ENCODE results near the gene MALRD1. TPM values are rescaled to one million over a fixed set of nuclear protein-coding genes. Genes with fewer than 3 reads are reported as not detected.

The MALRD1 gene
- total and polyA plus RNA-seq, 10 donors: 0.06 to 1.6 (median 0.43) TPM

GRCh38 chr10:19316204-19316870, 267.7 kb downstream of the MALRD1 start:
- H3K27ac ChIP-seq: no peak overlapping the region
- no peaks in the 10 kb centered on the region for H3K27me3 ChIP-seq (replicated peaks in 1 of 7)
- H3K4me1 ChIP-seq: no peaks in the 10 kb centered on the region
- DNase-seq: no peak
- 89 to 97% (median 93%) methylated on average over 3 of the region's 3 CpGs for WGBS, 5 donors
- no peaks in the 10 kb centered on the region for H3K36me3 ChIP-seq
- TF ChIP-seq POLR2AphosphoS5 (IDR thresholded peaks at IDR 0.05): no peak
- TF ChIP-seq, protein P1, sequence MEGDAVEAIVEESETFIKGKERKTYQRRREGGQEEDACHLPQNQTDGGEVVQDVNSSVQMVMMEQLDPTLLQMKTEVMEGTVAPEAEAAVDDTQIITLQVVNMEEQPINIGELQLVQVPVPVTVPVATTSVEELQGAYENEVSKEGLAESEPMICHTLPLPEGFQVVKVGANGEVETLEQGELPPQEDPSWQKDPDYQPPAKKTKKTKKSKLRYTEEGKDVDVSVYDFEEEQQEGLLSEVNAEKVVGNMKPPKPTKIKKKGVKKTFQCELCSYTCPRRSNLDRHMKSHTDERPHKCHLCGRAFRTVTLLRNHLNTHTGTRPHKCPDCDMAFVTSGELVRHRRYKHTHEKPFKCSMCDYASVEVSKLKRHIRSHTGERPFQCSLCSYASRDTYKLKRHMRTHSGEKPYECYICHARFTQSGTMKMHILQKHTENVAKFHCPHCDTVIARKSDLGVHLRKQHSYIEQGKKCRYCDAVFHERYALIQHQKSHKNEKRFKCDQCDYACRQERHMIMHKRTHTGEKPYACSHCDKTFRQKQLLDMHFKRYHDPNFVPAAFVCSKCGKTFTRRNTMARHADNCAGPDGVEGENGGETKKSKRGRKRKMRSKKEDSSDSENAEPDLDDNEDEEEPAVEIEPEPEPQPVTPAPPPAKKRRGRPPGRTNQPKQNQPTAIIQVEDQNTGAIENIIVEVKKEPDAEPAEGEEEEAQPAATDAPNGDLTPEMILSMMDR (IDR thresholded peaks at IDR 0.05 in 8 of 11, conservative IDR thresholded peaks at IDR 0.05 in 3 of 11): no peak
- no peak for TF ChIP-seq POLR2A (IDR thresholded peaks at IDR 0.05)
- no peak overlapping the region for H3K4me3 ChIP-seq
- intact Hi-C loops (cut with DNase I; ENCODE audit: low total_unique reads): no loop called here
- H3K9me3 ChIP-seq: no peaks in the 10 kb centered on the region

- H3K36me3 ChIP-seq: no peaks in the 10 kb centered on the region
Measured at GRCh38 chr10:19317952-19318351, 269.4 kb downstream of the MALRD1 start.

DNA sequence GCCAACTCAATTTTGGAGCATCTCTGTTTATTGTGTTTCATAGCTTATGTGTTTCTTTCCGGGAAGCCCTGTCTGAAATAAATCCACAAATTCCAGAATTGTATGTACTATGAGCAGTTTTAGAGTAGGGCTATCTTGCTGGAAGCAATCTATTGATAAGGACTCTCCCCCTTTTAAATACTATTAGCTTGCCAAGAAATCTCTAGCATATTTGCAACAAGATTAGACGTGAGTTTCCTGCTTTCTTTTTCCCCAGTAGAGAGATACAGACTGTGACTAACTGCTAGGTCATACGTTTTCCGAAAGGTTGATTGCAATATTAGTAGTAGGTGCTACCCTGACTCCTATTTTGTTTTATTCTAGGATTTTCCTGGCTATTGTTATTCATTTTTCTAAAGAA, 277.0 kb downstream of the MALRD1 start:
- 75 to 80% (median 79%) methylated on average over 4 of the region's 4 CpGs for WGBS, 5 donors
- H3K27me3 ChIP-seq (replicated peaks in 1 of 7): no peaks in the 10 kb centered on the region
- H3K4me3 ChIP-seq: no peak overlapping the region
- no peaks in the 10 kb centered on the region for H3K36me3 ChIP-seq
- H3K4me1 ChIP-seq: no peaks in the 10 kb centered on the region
- no peak overlapping the region for H3K27ac ChIP-seq
- no peaks in the 10 kb centered on the region for H3K9me3 ChIP-seq
- TF ChIP-seq POLR2AphosphoS5 (IDR thresholded peaks at IDR 0.05): no peak
- TF ChIP-seq, protein P1 (IDR thresholded peaks at IDR 0.05 in 8 of 11, conservative IDR thresholded peaks at IDR 0.05 in 3 of 11): no peak
- intact Hi-C loops (cut with DNase I; ENCODE audit: low total_unique reads): no loop called here
- DNase-seq: no peak

More at GRCh38 chr10:19317952-19318351, 269.4 kb downstream of the MALRD1 start:
- Histone ChIP-seq H3K4me1 (no peaks in the 10 kb centered on the region), H3K4me3 (no peak overlapping the region), H3K27me3 (replicated peaks in 1 of 7) (no peaks in the 10 kb centered on the region), H3K9me3 (no peaks in the 10 kb centered on the region), H3K27ac (no peak overlapping the region)
- TF ChIP-seq, protein P1 (IDR thresholded peaks at IDR 0.05 in 8 of 11, conservative IDR thresholded peaks at IDR 0.05 in 3 of 11): no peak
- TF ChIP-seq POLR2AphosphoS5 (IDR thresholded peaks at IDR 0.05) (no peak), POLR2A (IDR thresholded peaks at IDR 0.05) (no peak)
- 93 to 98% (median 97%) methylated on average over 1 of the region's 1 CpG for WGBS, 5 donors
- DNase-seq: no peak
- intact Hi-C loops (cut with DNase I; ENCODE audit: low total_unique reads): no loop called here

- TF ChIP-seq POLR2A (IDR thresholded peaks at IDR 0.05) (no peak), POLR2AphosphoS5 (IDR thresholded peaks at IDR 0.05) (no peak)
- TF ChIP-seq, protein P1 (IDR thresholded peaks at IDR 0.05 in 8 of 11, conservative IDR thresholded peaks at IDR 0.05 in 3 of 11): no peak
- Histone ChIP-seq H3K36me3 (no peaks in the 10 kb centered on the region), H3K4me3 (no peak overlapping the region), H3K27me3 (replicated peaks in 1 of 7) (no peaks in the 10 kb centered on the region), H3K9me3 (no peaks in the 10 kb centered on the region), H3K27ac (no peak overlapping the region), H3K4me1 (no peaks in the 10 kb centered on the region)
- intact Hi-C loops (cut with DNase I; ENCODE audit: low total_unique reads): no loop called here
- DNase-seq: no peak
- WGBS, 5 donors: 86 to 95% (median 90%) methylated on average over 2 of the region's 2 CpGs
Measured at GRCh38 chr10:19328582-19328981, 280.0 kb downstream of the MALRD1 start.
